HEK293 (cell line): ENCODE measurements around the gene RIPK3.

ENCODE experiments used
- CTCF ChIA-PET: fragments of 350-600 bp; formaldehyde crosslinking; extraction: SDS; loops from one replicate; lab custom pipeline; 2021; ENCODE audit warnings: antibody characterized with exemption; lab: Yijun Ruan, JAX
- POLR2A ChIA-PET: fragments of 300-600 bp; formaldehyde crosslinking; extraction: SDS; loops from one replicate; lab custom pipeline; 2020; ENCODE audit warnings: antibody characterized with exemption, inconsistent platforms; lab: Yijun Ruan, JAX
- H3K27ac ChIP-seq: fragments of 200-500 bp; sonication (Bioruptor generic); 2 replicates; pipeline ENCODE4 v1.5.1; 2014; ENCODE audit warnings: low read depth, low read length, control low read depth, inconsistent platforms; ENCODE audit errors: extremely low read depth
- H3K36me3 ChIP-seq, 2 experiments: fragments of 200-500 bp in 1 of 2; sonication (Bioruptor generic) in 1 of 2; 1 replicate in 1 of 2; 2 replicates in 1 of 2; pipeline ENCODE4 v1.5.1; 2014 to 2017; ENCODE audit warnings: inconsistent platforms in 2 of 2, low read length in 2 of 2; ENCODE audit not compliant: control insufficient read depth in 2 of 2, insufficient read depth in 1 of 2
- H3K4me1 ChIP-seq: fragments of 200-500 bp; sonication (Bioruptor generic); 2 replicates; pipeline ENCODE4 v1.5.1; 2014; ENCODE audit warnings: mild to moderate bottlenecking, low read length, inconsistent platforms; ENCODE audit not compliant: control insufficient read depth, insufficient read depth
- H3K4me3 ChIP-seq: 2 replicates; pipeline ENCODE4 v1.5.1; 2011; ENCODE audit warnings: low read depth, mild to moderate bottlenecking, control low read depth, low read length, moderate library complexity
- H3K9me3 ChIP-seq: fragments of 200-500 bp; sonication (Bioruptor generic); 2 replicates; pipeline ENCODE4 v1.5.1; 2014; ENCODE audit warnings: low read depth, low read length, inconsistent platforms; ENCODE audit not compliant: control insufficient read depth, insufficient read depth
- BCL11B ChIP-seq: fragments of 450-650 bp; formaldehyde crosslinking; IDR thresholded peaks from 2 replicates; pipeline ENCODE4 v1.5.1; 2016; ENCODE audit warnings: low read depth, missing biosample characterization, missing genetic modification characterization
- SALL2 ChIP-seq: fragments of 450-650 bp; formaldehyde crosslinking; IDR thresholded peaks from 2 replicates; pipeline ENCODE4 v1.5.0; 2017; ENCODE audit warnings: missing biosample characterization, mild to moderate bottlenecking, missing genetic modification characterization, borderline replicate concordance
- YY1 ChIP-seq: fragments of 450-650 bp; formaldehyde crosslinking; IDR thresholded peaks from 2 replicates; pipeline ENCODE4 v1.5.1; 2018; ENCODE audit warnings: missing biosample characterization, missing genetic modification characterization
- ZNF114 ChIP-seq: fragments of 450-650 bp; formaldehyde crosslinking; IDR thresholded peaks from 2 replicates; pipeline ENCODE4 v1.5.0; 2017; ENCODE audit warnings: missing biosample characterization, missing genetic modification characterization
- ZNF133 ChIP-seq: fragments of 450-650 bp; formaldehyde crosslinking; IDR thresholded peaks from 2 replicates; pipeline ENCODE4 v1.5.1; 2016; ENCODE audit warnings: missing biosample characterization, missing genetic modification characterization
- ZNF214 ChIP-seq: fragments of 450-650 bp; formaldehyde crosslinking; IDR thresholded peaks from 2 replicates; pipeline ENCODE4 v1.5.1; 2017; ENCODE audit warnings: missing biosample characterization, mild to moderate bottlenecking, missing genetic modification characterization, borderline replicate concordance
- ZNF302 ChIP-seq: fragments of 450-650 bp; formaldehyde crosslinking; IDR thresholded peaks from 2 replicates; pipeline ENCODE4 v1.5.1; 2016; ENCODE audit warnings: missing biosample characterization, missing genetic modification characterization, low read depth
- ZNF416 ChIP-seq: fragments of 450-650 bp; formaldehyde crosslinking; IDR thresholded peaks from 2 replicates; pipeline ENCODE4 v1.5.1; 2016; ENCODE audit warnings: missing biosample characterization, missing genetic modification characterization
- ZNF473 ChIP-seq: fragments of 450-650 bp; formaldehyde crosslinking; IDR thresholded peaks from 2 replicates; pipeline ENCODE4 v1.5.1; 2017; ENCODE audit warnings: missing biosample characterization, missing genetic modification characterization
- ZNF501 ChIP-seq: fragments of 450-650 bp; formaldehyde crosslinking; IDR thresholded peaks from 2 replicates; pipeline ENCODE4 v1.5.1; 2016; ENCODE audit warnings: missing biosample characterization, missing genetic modification characterization
- ZNF555 ChIP-seq: fragments of 450-650 bp; formaldehyde crosslinking; conservative IDR thresholded peaks from 2 replicates; pipeline ENCODE4 v1.5.1; 2017; ENCODE audit warnings: missing biosample characterization, mild to moderate bottlenecking, missing genetic modification characterization, inconsistent platforms
- ZNF558 ChIP-seq: fragments of 450-650 bp; formaldehyde crosslinking; IDR thresholded peaks from 2 replicates; pipeline ENCODE4 v1.5.1; 2016; ENCODE audit warnings: missing biosample characterization, missing genetic modification characterization
- ZNF621 ChIP-seq: fragments of 450-650 bp; formaldehyde crosslinking; IDR thresholded peaks from 2 replicates; pipeline ENCODE4 v1.5.1; 2017; ENCODE audit warnings: missing biosample characterization, missing genetic modification characterization
- ZNF624 ChIP-seq: fragments of 450-650 bp; formaldehyde crosslinking; IDR thresholded peaks from 2 replicates; pipeline ENCODE4 v1.5.1; 2017; ENCODE audit warnings: missing biosample characterization, missing genetic modification characterization
- ZNF677 ChIP-seq: fragments of 450-650 bp; IDR thresholded peaks from 2 replicates; pipeline ENCODE4 v1.5.0; 2018; ENCODE audit warnings: missing biosample characterization, mild to moderate bottlenecking, missing genetic modification characterization, moderate library complexity
- ZNF791 ChIP-seq: fragments of 450-650 bp; formaldehyde crosslinking; IDR thresholded peaks from 2 replicates; pipeline ENCODE4 v1.5.1; 2016; ENCODE audit warnings: missing biosample characterization, missing genetic modification characterization
- TF ChIP-seq, protein P1 (sequence below): fragments of 450-650 bp; formaldehyde crosslinking; IDR thresholded peaks from 2 replicates; pipeline ENCODE4 v1.5.1; 2017; ENCODE audit warnings: missing biosample characterization, missing genetic modification characterization
- TF ChIP-seq, protein P2 (sequence below): fragments of 450-650 bp; formaldehyde crosslinking; IDR thresholded peaks from 2 replicates; pipeline ENCODE4 v1.5.1; 2016; ENCODE audit warnings: missing biosample characterization, missing genetic modification characterization
- TF ChIP-seq, protein P3 (sequence below): fragments of 450-650 bp; formaldehyde crosslinking; IDR thresholded peaks from 2 replicates; pipeline ENCODE4 v1.5.1; 2016; ENCODE audit warnings: missing biosample characterization, missing genetic modification characterization
- TF ChIP-seq, protein P4 (sequence below): fragments of 450-650 bp; formaldehyde crosslinking; IDR thresholded peaks from 2 replicates; pipeline ENCODE4 v1.5.1; 2016; ENCODE audit warnings: missing biosample characterization, missing genetic modification characterization

The RIPK3 gene

DNA sequence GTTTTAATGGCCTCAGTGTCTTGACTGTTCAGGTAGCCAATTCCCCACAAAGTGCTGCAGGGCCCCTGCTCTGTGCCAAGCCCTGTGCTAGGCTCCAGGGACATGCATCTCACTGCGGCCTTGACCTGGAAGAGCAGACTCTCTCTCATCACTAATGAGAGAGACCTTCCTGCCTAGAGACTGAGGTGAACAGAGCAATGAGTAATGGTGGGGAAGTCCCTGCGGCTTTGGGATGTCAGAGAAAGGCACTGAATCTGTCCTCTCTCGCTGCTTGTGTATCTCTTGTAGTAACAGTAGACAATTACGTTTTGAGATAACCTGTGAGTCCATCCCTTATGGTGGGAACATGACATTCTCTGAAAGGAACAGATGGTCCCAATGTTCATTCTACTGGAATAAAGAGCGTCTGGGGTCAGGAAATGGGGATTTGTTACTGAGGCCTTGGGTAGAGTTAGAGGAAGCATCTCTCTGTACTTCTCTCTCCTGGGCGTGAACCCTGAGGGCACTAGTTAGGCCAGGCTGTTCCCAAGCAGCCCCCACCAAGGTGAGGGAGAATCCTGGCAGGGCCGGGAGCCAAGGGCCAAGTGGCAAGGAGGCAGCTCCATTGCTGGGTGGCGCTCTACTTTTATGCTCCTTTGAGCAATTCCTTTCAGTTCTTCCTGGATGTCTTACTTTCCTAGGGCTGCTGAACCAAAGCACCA is 41.7 kb upstream of the RIPK3 start:
- ChIA-PET CTCF (interaction anchor here (0.9 to 3.0 kb wide), 5 partner anchors 16 to 50 kb away, joined by 3 to 21 read pairs (median 4); partner anchors contain the start of genes CBLN3 and KHNYN), POLR2A (interaction anchor here (1.9 kb wide), 1 partner anchor 48 kb away, joined by 4 read pairs; the partner anchor contains the start of genes CBLN3 and KHNYN)
- Histone ChIP-seq H3K4me3 (no peak overlapping the region), H3K36me3 (peaks cover 0 to 9% of the 10 kb centered on the region in 2 experiments; a peak in 1 of 3 replicates), H3K9me3 (no peaks in the 10 kb centered on the region), H3K27ac (no peak overlapping the region), H3K4me1 (peaks cover 8% of the 10 kb centered on the region)
- TF ChIP-seq ZNF791 (no peak), ZNF473 (tag by site-specific recombination) (no peak), ZNF624 (no peak), YY1 (tag by site-specific recombination) (no peak), ZNF214 (tag by site-specific recombination) (no peak), ZNF501 (tag by site-specific recombination) (no peak), ZNF677 (no peak), ZNF302 (tag by site-specific recombination) (no peak), SALL2 (tag by site-specific recombination) (no peak), ZNF555 (tag by site-specific recombination) (no peak), ZNF133 (tag by site-specific recombination) (no peak), ZNF114 (tag by site-specific recombination) (no peak), ZNF416 (tag by site-specific recombination) (no peak), ZNF621 (tag by site-specific recombination) (no peak), ZNF558 (no peak), BCL11B (tag by site-specific recombination) (no peak)
- TF ChIP-seq, protein P1, sequence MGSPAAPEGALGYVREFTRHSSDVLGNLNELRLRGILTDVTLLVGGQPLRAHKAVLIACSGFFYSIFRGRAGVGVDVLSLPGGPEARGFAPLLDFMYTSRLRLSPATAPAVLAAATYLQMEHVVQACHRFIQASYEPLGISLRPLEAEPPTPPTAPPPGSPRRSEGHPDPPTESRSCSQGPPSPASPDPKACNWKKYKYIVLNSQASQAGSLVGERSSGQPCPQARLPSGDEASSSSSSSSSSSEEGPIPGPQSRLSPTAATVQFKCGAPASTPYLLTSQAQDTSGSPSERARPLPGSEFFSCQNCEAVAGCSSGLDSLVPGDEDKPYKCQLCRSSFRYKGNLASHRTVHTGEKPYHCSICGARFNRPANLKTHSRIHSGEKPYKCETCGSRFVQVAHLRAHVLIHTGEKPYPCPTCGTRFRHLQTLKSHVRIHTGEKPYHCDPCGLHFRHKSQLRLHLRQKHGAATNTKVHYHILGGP (tag by site-specific recombination): no peak
- TF ChIP-seq, protein P2, sequence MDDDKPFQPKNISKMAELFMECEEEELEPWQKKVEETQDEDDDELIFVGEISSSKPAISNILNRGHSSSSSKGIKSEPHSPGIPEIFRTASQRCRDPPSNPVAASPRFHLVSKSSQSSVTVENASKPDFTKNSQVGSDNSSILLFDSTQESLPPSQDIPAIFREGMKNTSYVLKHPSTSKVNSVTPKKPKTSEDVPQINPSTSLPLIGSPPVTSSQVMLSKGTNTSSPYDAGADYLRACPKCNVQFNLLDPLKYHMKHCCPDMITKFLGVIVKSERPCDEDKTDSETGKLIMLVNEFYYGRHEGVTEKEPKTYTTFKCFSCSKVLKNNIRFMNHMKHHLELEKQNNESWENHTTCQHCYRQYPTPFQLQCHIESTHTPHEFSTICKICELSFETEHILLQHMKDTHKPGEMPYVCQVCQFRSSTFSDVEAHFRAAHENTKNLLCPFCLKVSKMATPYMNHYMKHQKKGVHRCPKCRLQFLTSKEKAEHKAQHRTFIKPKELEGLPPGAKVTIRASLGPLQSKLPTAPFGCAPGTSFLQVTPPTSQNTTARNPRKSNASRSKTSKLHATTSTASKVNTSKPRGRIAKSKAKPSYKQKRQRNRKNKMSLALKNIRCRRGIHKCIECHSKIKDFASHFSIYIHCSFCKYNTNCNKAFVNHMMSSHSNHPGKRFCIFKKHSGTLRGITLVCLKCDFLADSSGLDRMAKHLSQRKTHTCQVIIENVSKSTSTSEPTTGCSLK (tag by site-specific recombination): no peak
- TF ChIP-seq, protein P3, sequence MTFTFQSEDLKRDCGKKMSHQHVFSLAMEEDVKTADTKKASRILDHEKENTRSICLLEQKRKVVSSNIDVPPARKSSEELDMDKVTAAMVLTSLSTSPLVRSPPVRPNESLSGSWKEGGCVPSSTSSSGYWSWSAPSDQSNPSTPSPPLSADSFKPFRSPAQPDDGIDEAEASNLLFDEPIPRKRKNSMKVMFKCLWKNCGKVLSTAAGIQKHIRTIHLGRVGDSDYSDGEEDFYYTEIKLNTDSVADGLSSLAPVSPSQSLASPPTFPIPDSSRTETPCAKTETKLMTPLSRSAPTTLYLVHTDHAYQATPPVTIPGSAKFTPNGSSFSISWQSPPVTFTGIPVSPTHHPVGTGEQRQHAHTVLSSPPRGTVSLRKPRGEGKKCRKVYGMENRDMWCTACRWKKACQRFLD (tag by site-specific recombination): no peak
- TF ChIP-seq, protein P4, sequence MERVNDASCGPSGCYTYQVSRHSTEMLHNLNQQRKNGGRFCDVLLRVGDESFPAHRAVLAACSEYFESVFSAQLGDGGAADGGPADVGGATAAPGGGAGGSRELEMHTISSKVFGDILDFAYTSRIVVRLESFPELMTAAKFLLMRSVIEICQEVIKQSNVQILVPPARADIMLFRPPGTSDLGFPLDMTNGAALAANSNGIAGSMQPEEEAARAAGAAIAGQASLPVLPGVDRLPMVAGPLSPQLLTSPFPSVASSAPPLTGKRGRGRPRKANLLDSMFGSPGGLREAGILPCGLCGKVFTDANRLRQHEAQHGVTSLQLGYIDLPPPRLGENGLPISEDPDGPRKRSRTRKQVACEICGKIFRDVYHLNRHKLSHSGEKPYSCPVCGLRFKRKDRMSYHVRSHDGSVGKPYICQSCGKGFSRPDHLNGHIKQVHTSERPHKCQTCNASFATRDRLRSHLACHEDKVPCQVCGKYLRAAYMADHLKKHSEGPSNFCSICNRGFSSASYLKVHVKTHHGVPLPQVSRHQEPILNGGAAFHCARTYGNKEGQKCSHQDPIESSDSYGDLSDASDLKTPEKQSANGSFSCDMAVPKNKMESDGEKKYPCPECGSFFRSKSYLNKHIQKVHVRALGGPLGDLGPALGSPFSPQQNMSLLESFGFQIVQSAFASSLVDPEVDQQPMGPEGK (tag by site-specific recombination): no peak
